Mesenchymal stem cell (in vitro differentiated cells and primary cell): ENCODE results near the gene IL2RA.
A peak's percentile ranks its signal among the peaks of the same experiment; 100 is the strongest.

Experiments
- DNase-seq: peaks from one replicate; pipeline ENCODE4 v3.0.0-alpha.2; 2013
- H2AFZ ChIP-seq: one replicate; pipeline ENCODE4 v1.6.1; 2013; ENCODE audit warnings: low read depth, mild to moderate bottlenecking, control low read depth, inconsistent platforms, low read length, moderate library complexity
- H2AK5ac ChIP-seq: 2 replicates; pipeline ENCODE4 v1.6.1; 2013; ENCODE audit warnings: low read length, moderate library complexity, mild to moderate bottlenecking, inconsistent platforms; ENCODE audit not compliant: severe bottlenecking
- H2BK120ac ChIP-seq: one replicate; pipeline ENCODE4 v1.6.1; 2013; ENCODE audit warnings: low read depth, mild to moderate bottlenecking, inconsistent platforms, low read length, moderate library complexity
- H2BK12ac ChIP-seq, 2 experiments: one replicate each; pipeline ENCODE4 v1.6.1; 2013; ENCODE audit warnings: inconsistent platforms in 2 of 2, low read length in 2 of 2, mild to moderate bottlenecking in 2 of 2, moderate library complexity in 2 of 2, control low read depth in 1 of 2
- H2BK15ac ChIP-seq: one replicate; pipeline ENCODE4 v1.6.1; 2013; ENCODE audit warnings: mild to moderate bottlenecking, low read depth, inconsistent platforms; ENCODE audit not compliant: poor library complexity, severe bottlenecking
- H2BK5ac ChIP-seq: 2 replicates; pipeline ENCODE4 v1.6.1; 2013; ENCODE audit warnings: low read depth, mild to moderate bottlenecking, low read length, control low read depth, inconsistent platforms; ENCODE audit not compliant: poor library complexity, severe bottlenecking
- H3K14ac ChIP-seq, 2 experiments: one replicate each; pipeline ENCODE4 v1.6.1; 2013; ENCODE audit warnings: inconsistent platforms in 2 of 2, low read length in 2 of 2, control low read depth in 1 of 2, mild to moderate bottlenecking in 1 of 2, moderate library complexity in 1 of 2
- H3K18ac ChIP-seq, 2 experiments: one replicate each; pipeline ENCODE4 v1.6.1; 2013; ENCODE audit warnings: inconsistent platforms in 2 of 2, low read length in 2 of 2, control low read depth in 1 of 2, low read depth in 1 of 2, mild to moderate bottlenecking in 1 of 2
- H3K23ac ChIP-seq, 2 experiments: one replicate each; pipeline ENCODE4 v1.6.1; 2013; ENCODE audit warnings: inconsistent platforms in 2 of 2, low read length in 2 of 2, mild to moderate bottlenecking in 2 of 2, moderate library complexity in 2 of 2, control low read depth in 1 of 2
- H3K27ac ChIP-seq: 2 replicates; pipeline ENCODE4 v1.5.1; 2013; ENCODE audit warnings: mild to moderate bottlenecking, moderate library complexity, low read length, control low read depth, inconsistent platforms; ENCODE audit not compliant: poor library complexity, severe bottlenecking
- H3K27me3 ChIP-seq, 2 experiments: 2 replicates each; pipeline versions ENCODE4 v1.6.1 to v1.7.0; 2013; ENCODE audit warnings: low read length in 2 of 2, mild to moderate bottlenecking in 2 of 2, moderate library complexity in 2 of 2, control low read depth in 1 of 2, inconsistent platforms in 1 of 2; ENCODE audit not compliant: control insufficient read depth in 1 of 2, insufficient read depth in 1 of 2
- H3K36me3 ChIP-seq, 2 experiments: 2 replicates each; pipeline versions ENCODE4 v1.6.1 to v1.7.0; 2013; ENCODE audit warnings: low read length in 2 of 2, control low read depth in 1 of 2, inconsistent platforms in 1 of 2, low read depth in 1 of 2, mild to moderate bottlenecking in 1 of 2; ENCODE audit not compliant: insufficient read depth in 2 of 2, control insufficient read depth in 1 of 2
- H3K4ac ChIP-seq, 2 experiments: one replicate each; pipeline ENCODE4 v1.6.1; 2013; ENCODE audit warnings: inconsistent platforms in 2 of 2, low read length in 2 of 2, mild to moderate bottlenecking in 2 of 2, moderate library complexity in 2 of 2, control low read depth in 1 of 2, low read depth in 1 of 2
- H3K4me1 ChIP-seq: 2 replicates; pipeline ENCODE4 v1.6.1; 2013; ENCODE audit warnings: low read depth, low read length, control low read depth; ENCODE audit not compliant: control insufficient read depth, insufficient read depth
- H3K4me2 ChIP-seq: 2 replicates; pipeline ENCODE4 v1.6.1; 2013; ENCODE audit warnings: low read length, mild to moderate bottlenecking, inconsistent platforms; ENCODE audit not compliant: poor library complexity, severe bottlenecking
- H3K4me3 ChIP-seq, 2 experiments: 2 replicates each; pipeline versions ENCODE4 v1.5.1 to v1.7.0; 2013; ENCODE audit warnings: low read length in 2 of 2, mild to moderate bottlenecking in 2 of 2, control low read depth in 1 of 2, low read depth in 1 of 2; ENCODE audit not compliant: insufficient read depth in 1 of 2
- H3K79me1 ChIP-seq: replicated peaks from 2 replicates; pipeline ENCODE4 v1.6.1; 2013; ENCODE audit warnings: mild to moderate bottlenecking, control low read depth, low read length, inconsistent platforms; ENCODE audit not compliant: poor library complexity, severe bottlenecking
- H3K9ac ChIP-seq: 2 replicates; pipeline ENCODE4 v1.7.0; 2013; ENCODE audit warnings: mild to moderate bottlenecking, low read length, moderate library complexity
- H3K9me3 ChIP-seq: 2 replicates; pipeline ENCODE4 v1.7.0; 2013; ENCODE audit warnings: mild to moderate bottlenecking, low read length; ENCODE audit not compliant: control insufficient read depth
- H4K8ac ChIP-seq: one replicate; pipeline ENCODE4 v1.6.1; 2013; ENCODE audit warnings: inconsistent platforms, mild to moderate bottlenecking, low read length, moderate library complexity
- H4K91ac ChIP-seq: one replicate; pipeline ENCODE4 v1.6.1; 2013; ENCODE audit warnings: mild to moderate bottlenecking, low read length, inconsistent platforms
- WGBS: methylation state at CpG from one replicate; pipeline ENCODE4 v1.1.7; 2013; ENCODE audit warnings: mixed read lengths; 5-methylcytosine and 5-hydroxymethylcytosine counted together

The IL2RA gene

DNA sequence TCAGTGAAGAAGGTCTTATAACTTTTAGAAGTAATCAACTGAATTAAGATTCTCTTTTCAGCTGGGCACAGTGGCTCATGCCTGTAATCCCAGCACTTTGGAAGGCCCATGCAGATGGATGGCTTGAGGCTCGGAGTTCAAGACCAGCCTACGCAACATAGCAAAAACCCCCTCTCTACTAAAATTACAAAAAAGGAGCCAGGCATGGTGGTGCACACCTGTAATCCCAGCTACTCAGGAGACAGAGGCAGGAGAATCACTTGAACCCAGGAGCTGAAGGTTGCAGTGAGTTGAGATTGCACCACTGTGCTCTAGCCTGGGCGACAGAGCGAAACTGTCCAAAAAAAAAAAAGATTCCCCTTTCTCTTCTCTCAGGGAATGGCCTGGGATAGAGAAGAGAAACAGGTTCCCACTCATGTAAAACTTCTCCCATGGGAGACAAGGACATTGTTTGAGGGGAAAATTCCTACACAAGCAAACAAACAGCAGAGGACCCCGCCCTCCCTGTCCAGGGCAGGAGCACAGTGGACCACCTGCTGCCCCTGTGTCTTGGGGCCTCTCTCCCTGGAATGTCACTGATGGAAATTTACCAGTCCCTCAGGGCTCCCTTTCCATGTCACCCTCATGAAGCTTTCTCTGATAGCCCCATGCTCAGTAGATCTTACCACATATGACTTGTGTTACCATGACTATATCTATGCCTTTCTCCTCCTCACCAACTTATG lies 5.6 kb downstream of the IL2RA start:
- Histone ChIP-seq H3K4me1 (no peaks in the 10 kb centered on the region), H2BK15ac (no peak overlapping the region), H3K4me2 (no peak overlapping the region), H3K14ac (peak overlapping the region in 1 of 2 experiments; percentile 71), H2BK12ac (no peak overlapping the region), H3K36me3 (no peaks in the 10 kb centered on the region), H2BK5ac (no peak overlapping the region), H4K8ac (no peak overlapping the region), H2BK120ac (no peak overlapping the region), H3K4ac (no peak overlapping the region), H3K4me3 (no peak overlapping the region), H3K9ac (no peak overlapping the region), H2AFZ (no peak overlapping the region), H3K9me3 (no peaks in the 10 kb centered on the region), H3K23ac (no peak overlapping the region), H3K79me1 (no peaks in the 10 kb centered on the region), H3K27me3 (peaks cover 33 to 35% of the 10 kb centered on the region in 2 experiments), H2AK5ac (no peak overlapping the region), H3K27ac (no peak overlapping the region), H3K18ac (no peak overlapping the region), H4K91ac (no peak overlapping the region)
- WGBS = 71% methylated on average over 3 of the region's 5 CpGs
- DNase-seq = no peak

- no peaks in the 10 kb centered on the region for H3K79me1 ChIP-seq
- H3K36me3 ChIP-seq = no peaks in the 10 kb centered on the region
- no peak overlapping the region for H2AFZ ChIP-seq
- H3K27me3 ChIP-seq = peaks cover 33 to 35% of the 10 kb centered on the region in 2 experiments
- DNase-seq = no peak
- no peak overlapping the region for H3K27ac ChIP-seq
- no peak overlapping the region for H2BK15ac ChIP-seq
- WGBS = 51% methylated on average over 2 of the region's 4 CpGs
- H3K4ac ChIP-seq = no peak overlapping the region
- no peak overlapping the region for H3K4me2 ChIP-seq
- no peak overlapping the region for H2BK5ac ChIP-seq
- H2BK120ac ChIP-seq = no peak overlapping the region
- no peak overlapping the region for H3K4me3 ChIP-seq
- no peak overlapping the region for H3K14ac ChIP-seq
- no peak overlapping the region for H4K91ac ChIP-seq
- no peak overlapping the region for H3K18ac ChIP-seq
- H2BK12ac ChIP-seq = no peak overlapping the region
- no peaks in the 10 kb centered on the region for H3K4me1 ChIP-seq
- H4K8ac ChIP-seq = no peak overlapping the region
- H3K23ac ChIP-seq = no peak overlapping the region
- no peak overlapping the region for H3K9ac ChIP-seq
- H3K9me3 ChIP-seq = no peaks in the 10 kb centered on the region
- no peak overlapping the region for H2AK5ac ChIP-seq
Observed at GRCh38 chr10:6055929-6056328, 6.2 kb downstream of the IL2RA start.

- Histone ChIP-seq H3K23ac (no peak overlapping the region), H3K9me3 (no peaks in the 10 kb centered on the region), H3K14ac (no peak overlapping the region), H2AK5ac (no peak overlapping the region), H4K8ac (no peak overlapping the region), H3K18ac (no peak overlapping the region), H3K4me1 (peaks cover 2% of the 10 kb centered on the region), H3K4ac (no peak overlapping the region), H2BK15ac (no peak overlapping the region), H3K79me1 (no peaks in the 10 kb centered on the region), H2AFZ (no peak overlapping the region), H2BK120ac (no peak overlapping the region), H3K36me3 (no peaks in the 10 kb centered on the region), H2BK12ac (no peak overlapping the region), H3K4me2 (no peak overlapping the region), H3K4me3 (no peak overlapping the region), H2BK5ac (no peak overlapping the region), H3K9ac (no peak overlapping the region), H3K27ac (no peak overlapping the region), H3K27me3 (peaks cover 28 to 35% of the 10 kb centered on the region in 2 experiments), H4K91ac (no peak overlapping the region)
- DNase-seq = no peak
- 93% methylated on average over 4 of the region's 5 CpGs for WGBS
Observed at GRCh38 chr10:6054884-6055283, 7.3 kb downstream of the IL2RA start.

- Histone ChIP-seq H3K36me3 (no peaks in the 10 kb centered on the region), H3K79me1 (no peaks in the 10 kb centered on the region), H3K4me3 (no peak overlapping the region), H4K8ac (no peak overlapping the region), H4K91ac (no peak overlapping the region), H3K27me3 (peaks cover 25 to 31% of the 10 kb centered on the region in 2 experiments), H2AFZ (no peak overlapping the region), H2BK5ac (no peak overlapping the region), H3K23ac (no peak overlapping the region), H3K4me2 (no peak overlapping the region), H3K14ac (no peak overlapping the region), H3K9me3 (no peaks in the 10 kb centered on the region), H2AK5ac (no peak overlapping the region), H3K4ac (no peak overlapping the region), H3K9ac (no peak overlapping the region), H2BK12ac (no peak overlapping the region), H3K18ac (no peak overlapping the region), H2BK120ac (no peak overlapping the region), H2BK15ac (no peak overlapping the region), H3K27ac (no peak overlapping the region), H3K4me1 (peaks cover 2% of the 10 kb centered on the region)
- no peak for DNase-seq
- WGBS = 79% methylated on average over 16 of the region's 18 CpGs
Observed at GRCh38 chr10:6053816-6054631, 8.1 kb downstream of the IL2RA start.
